ENCODE measurements around the gene NAALADL2.

NAALADL2 gene

DNA sequence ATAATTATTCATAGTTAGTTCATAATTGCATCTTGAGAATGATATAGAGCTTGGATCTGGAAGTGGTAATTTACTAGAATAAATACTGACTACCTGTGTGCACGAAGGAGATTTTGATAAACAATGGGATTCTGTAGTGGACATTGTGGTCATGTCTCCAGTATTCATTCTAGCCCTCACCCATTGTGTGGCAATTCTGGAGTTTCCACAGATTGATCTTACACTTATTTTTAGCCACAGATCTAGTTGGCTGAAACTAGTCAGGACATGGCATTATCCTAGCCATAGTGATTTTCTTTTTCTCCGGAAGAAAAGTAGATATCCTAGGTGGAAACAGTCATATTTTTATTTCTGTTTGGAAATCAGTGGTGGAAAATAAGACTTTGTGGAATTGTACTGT lies 833.1 kb downstream of the NAALADL2 start:
- no peaks in the 10 kb centered on the region for H3K9me3 ChIP-seq (ENCODE audit: control insufficient read depth, low read length)
- H3K4me3 ChIP-seq (ENCODE audit: low read length): no peak overlapping the region
- no peak overlapping the region for H3K9ac ChIP-seq (ENCODE audit: low read length)
- DNase-seq (ENCODE audit: low read depth): no peak
- no peaks in the 10 kb centered on the region for H3K36me3 ChIP-seq (ENCODE audit: control insufficient read depth, insufficient read depth, low read length, severe bottlenecking)
- H3K27me3 ChIP-seq (replicated peaks; ENCODE audit: control insufficient read depth, insufficient read depth, low read length): no peaks in the 10 kb centered on the region
- no peaks in the 10 kb centered on the region for H3K4me1 ChIP-seq (ENCODE audit: control insufficient read depth, insufficient read depth, low read length)

- peak; percentile 67 for DNase-seq (ENCODE audit: low read depth)
- H3K9me3 ChIP-seq (ENCODE audit: control insufficient read depth, low read length): no peaks in the 10 kb centered on the region
- H3K9ac ChIP-seq (ENCODE audit: low read length): no peak overlapping the region
- no peaks in the 10 kb centered on the region for H3K4me1 ChIP-seq (ENCODE audit: control insufficient read depth, insufficient read depth, low read length)
- H3K36me3 ChIP-seq (ENCODE audit: control insufficient read depth, insufficient read depth, low read length, severe bottlenecking): no peaks in the 10 kb centered on the region
- no peaks in the 10 kb centered on the region for H3K27me3 ChIP-seq (replicated peaks; ENCODE audit: control insufficient read depth, insufficient read depth, low read length)
- no peak overlapping the region for H3K4me3 ChIP-seq (ENCODE audit: low read length)
These were observed 836.1 kb downstream of the NAALADL2 start for GRCh38 chr3:175695251-175695650.

GRCh38 chr3:175702956-175703355 lies 843.8 kb downstream of the NAALADL2 start:
- Histone ChIP-seq H3K4me3 (ENCODE audit: low read length) (no peak overlapping the region), H3K36me3 (ENCODE audit: control insufficient read depth, insufficient read depth, low read length, severe bottlenecking) (no peaks in the 10 kb centered on the region), H3K9me3 (ENCODE audit: control insufficient read depth, low read length) (no peaks in the 10 kb centered on the region), H3K9ac (ENCODE audit: low read length) (no peak overlapping the region), H3K4me1 (ENCODE audit: control insufficient read depth, insufficient read depth, low read length) (no peaks in the 10 kb centered on the region), H3K27me3 (replicated peaks; ENCODE audit: control insufficient read depth, insufficient read depth, low read length) (no peaks in the 10 kb centered on the region)
- DNase-seq (ENCODE audit: low read depth): peak; percentile 14

DNA sequence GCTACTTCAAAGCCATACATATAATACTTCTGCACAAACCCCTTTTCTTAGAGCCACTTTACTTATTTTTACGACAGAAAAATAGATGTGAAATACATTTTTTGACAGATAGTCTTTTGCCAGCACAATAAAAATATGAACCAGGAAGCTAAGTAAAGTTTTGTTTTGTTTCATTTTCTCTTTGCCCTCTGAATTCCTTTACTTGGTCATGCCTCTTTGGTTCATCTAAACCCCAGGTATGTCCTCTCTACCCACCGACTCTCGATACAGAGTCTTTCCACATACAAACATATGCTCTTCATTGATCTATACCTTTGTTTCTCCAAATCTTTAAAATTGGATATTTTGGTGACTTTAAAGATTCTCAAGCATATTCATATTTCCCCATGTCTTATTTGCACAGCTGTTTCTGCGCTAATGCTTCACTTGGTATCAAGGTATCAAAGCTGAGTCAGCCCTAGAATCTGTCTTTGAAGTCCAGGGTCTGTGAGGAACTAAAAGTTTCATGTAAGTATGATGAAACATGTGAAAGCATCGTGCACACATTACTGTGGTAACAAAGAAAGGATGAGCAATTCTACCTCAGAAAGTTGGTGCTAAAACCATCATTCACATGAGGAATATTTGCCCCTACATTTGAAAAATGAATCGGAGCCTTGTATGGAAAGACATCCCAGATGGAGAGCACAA lies 845.4 kb downstream of the NAALADL2 start:
- no peak overlapping the region for H3K9ac ChIP-seq (ENCODE audit: low read length)
- no peak overlapping the region for H3K4me3 ChIP-seq (ENCODE audit: low read length)
- no peaks in the 10 kb centered on the region for H3K36me3 ChIP-seq (ENCODE audit: control insufficient read depth, insufficient read depth, low read length, severe bottlenecking)
- no peak for DNase-seq (ENCODE audit: low read depth)
- no peaks in the 10 kb centered on the region for H3K27me3 ChIP-seq (replicated peaks; ENCODE audit: control insufficient read depth, insufficient read depth, low read length)
- H3K4me1 ChIP-seq (ENCODE audit: control insufficient read depth, insufficient read depth, low read length): no peaks in the 10 kb centered on the region
- no peaks in the 10 kb centered on the region for H3K9me3 ChIP-seq (ENCODE audit: control insufficient read depth, low read length)

DNA sequence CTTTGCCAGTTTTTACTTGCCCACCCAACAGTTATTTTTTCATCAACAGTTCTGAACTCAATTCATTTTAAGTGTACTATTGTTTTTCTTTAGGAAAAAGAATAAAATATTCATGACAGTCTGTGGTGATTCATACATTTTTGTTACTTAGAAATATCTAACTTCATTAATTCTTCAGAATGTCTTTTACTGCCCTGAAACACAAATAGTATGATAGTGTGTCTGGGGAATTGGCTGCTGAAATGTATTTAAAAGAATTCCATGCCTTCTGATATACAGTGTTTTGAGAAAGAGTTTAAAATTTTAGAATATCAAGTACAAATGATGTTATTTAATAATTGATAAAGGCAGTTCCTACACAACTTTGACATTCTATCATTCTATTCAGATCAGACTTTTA lies 854.1 kb downstream of the NAALADL2 start:
- no peak overlapping the region for H3K9ac ChIP-seq (ENCODE audit: low read length)
- H3K9me3 ChIP-seq (ENCODE audit: control insufficient read depth, low read length): no peaks in the 10 kb centered on the region
- H3K36me3 ChIP-seq (ENCODE audit: control insufficient read depth, insufficient read depth, low read length, severe bottlenecking): no peaks in the 10 kb centered on the region
- no peak overlapping the region for H3K4me3 ChIP-seq (ENCODE audit: low read length)
- peaks cover 3% of the 10 kb centered on the region for H3K4me1 ChIP-seq (ENCODE audit: control insufficient read depth, insufficient read depth, low read length)
- peak; percentile 49 for DNase-seq (ENCODE audit: low read depth)
- no peaks in the 10 kb centered on the region for H3K27me3 ChIP-seq (replicated peaks; ENCODE audit: control insufficient read depth, insufficient read depth, low read length)

DNA sequence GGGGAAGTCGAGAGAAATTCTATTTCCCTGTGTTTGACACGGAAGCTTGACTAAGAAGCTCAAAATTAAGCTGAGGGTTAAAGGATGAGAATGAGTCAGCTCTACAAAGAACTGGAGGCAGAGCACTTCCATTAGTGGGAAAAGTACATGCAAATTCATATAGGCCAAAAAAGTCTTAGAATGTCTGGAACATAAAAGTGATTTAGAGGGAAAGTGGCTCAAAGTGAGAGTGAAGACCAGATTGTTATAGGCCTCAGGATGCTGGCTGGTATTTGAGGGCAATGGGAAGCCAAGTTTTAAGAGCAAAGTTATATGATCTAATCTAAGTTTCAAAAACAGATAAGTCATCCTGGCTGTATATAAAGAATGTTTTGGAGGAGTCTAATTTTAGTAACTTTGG lies 857.3 kb downstream of the NAALADL2 start:
- no peaks in the 10 kb centered on the region for H3K36me3 ChIP-seq (ENCODE audit: control insufficient read depth, insufficient read depth, low read length, severe bottlenecking)
- no peaks in the 10 kb centered on the region for H3K9me3 ChIP-seq (ENCODE audit: control insufficient read depth, low read length)
- peak; percentile 7 for DNase-seq (ENCODE audit: low read depth)
- no peaks in the 10 kb centered on the region for H3K27me3 ChIP-seq (replicated peaks; ENCODE audit: control insufficient read depth, insufficient read depth, low read length)
- no peak overlapping the region for H3K4me3 ChIP-seq (ENCODE audit: low read length)
- no peak overlapping the region for H3K9ac ChIP-seq (ENCODE audit: low read length)
- H3K4me1 ChIP-seq (ENCODE audit: control insufficient read depth, insufficient read depth, low read length): peaks cover 3% of the 10 kb centered on the region

DNA sequence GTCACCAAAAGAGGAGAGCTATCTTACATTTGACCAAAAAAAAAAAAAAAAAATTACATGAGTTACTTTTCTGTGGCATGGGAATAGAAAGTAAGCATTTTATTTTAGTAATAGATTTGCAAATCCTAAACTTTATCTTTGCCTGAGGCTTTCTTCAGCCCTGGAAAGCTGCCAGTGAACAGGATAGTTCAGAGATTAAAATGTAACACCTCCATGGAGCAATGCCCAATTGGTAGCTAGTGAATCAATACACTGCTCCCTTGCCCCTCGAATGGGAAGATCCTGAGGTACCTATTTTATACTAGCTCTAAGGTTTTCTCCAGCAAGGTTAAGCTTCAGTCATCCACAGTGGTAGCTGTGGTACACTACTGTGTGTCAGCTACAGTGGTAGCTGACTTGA lies 867.1 kb downstream of the NAALADL2 start:
- Histone ChIP-seq H3K4me3 (ENCODE audit: low read length) (no peak overlapping the region), H3K27me3 (replicated peaks; ENCODE audit: control insufficient read depth, insufficient read depth, low read length) (no peaks in the 10 kb centered on the region), H3K36me3 (ENCODE audit: control insufficient read depth, insufficient read depth, low read length, severe bottlenecking) (no peaks in the 10 kb centered on the region), H3K9ac (ENCODE audit: low read length) (no peak overlapping the region), H3K4me1 (ENCODE audit: control insufficient read depth, insufficient read depth, low read length) (no peaks in the 10 kb centered on the region), H3K9me3 (ENCODE audit: control insufficient read depth, low read length) (no peaks in the 10 kb centered on the region)
- no peak for DNase-seq (ENCODE audit: low read depth)

GRCh38 chr3:175728566-175728965 lies 869.4 kb downstream of the NAALADL2 start:
- H3K9me3 ChIP-seq (ENCODE audit: control insufficient read depth, low read length): no peaks in the 10 kb centered on the region
- H3K27me3 ChIP-seq (replicated peaks; ENCODE audit: control insufficient read depth, insufficient read depth, low read length): no peaks in the 10 kb centered on the region
- no peaks in the 10 kb centered on the region for H3K36me3 ChIP-seq (ENCODE audit: control insufficient read depth, insufficient read depth, low read length, severe bottlenecking)
- H3K4me3 ChIP-seq (ENCODE audit: low read length): no peak overlapping the region
- no peak for DNase-seq (ENCODE audit: low read depth)
- no peak overlapping the region for H3K9ac ChIP-seq (ENCODE audit: low read length)
- no peaks in the 10 kb centered on the region for H3K4me1 ChIP-seq (ENCODE audit: control insufficient read depth, insufficient read depth, low read length)

DNA sequence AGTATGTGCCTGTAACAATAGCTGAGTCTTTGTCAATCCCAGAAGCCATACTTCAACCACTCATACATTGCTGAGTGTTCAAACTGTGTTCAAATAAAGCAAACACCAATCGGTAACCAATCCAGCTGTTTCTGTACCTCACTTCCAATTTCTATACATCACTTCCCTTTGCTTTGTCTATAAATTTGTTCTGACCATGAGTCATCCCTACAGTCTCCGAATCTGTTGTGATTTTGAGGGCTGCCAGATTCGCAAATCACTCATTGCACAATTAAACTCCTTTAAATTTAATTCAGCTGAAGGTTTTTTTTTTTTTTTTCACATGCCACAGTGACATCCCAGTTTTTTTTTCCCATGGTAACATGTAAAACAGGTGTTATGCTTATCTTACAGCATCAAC lies 870.3 kb downstream of the NAALADL2 start:
- Histone ChIP-seq H3K9ac (ENCODE audit: low read length) (no peak overlapping the region), H3K27me3 (replicated peaks; ENCODE audit: control insufficient read depth, insufficient read depth, low read length) (no peaks in the 10 kb centered on the region), H3K4me3 (ENCODE audit: low read length) (no peak overlapping the region), H3K4me1 (ENCODE audit: control insufficient read depth, insufficient read depth, low read length) (no peaks in the 10 kb centered on the region), H3K36me3 (ENCODE audit: control insufficient read depth, insufficient read depth, low read length, severe bottlenecking) (no peaks in the 10 kb centered on the region), H3K9me3 (ENCODE audit: control insufficient read depth, low read length) (no peaks in the 10 kb centered on the region)
- DNase-seq (ENCODE audit: low read depth): no peak

GRCh38 chr3:175731543-175731942 lies 872.4 kb downstream of the NAALADL2 start:
- Histone ChIP-seq H3K27me3 (replicated peaks; ENCODE audit: control insufficient read depth, insufficient read depth, low read length) (no peaks in the 10 kb centered on the region), H3K4me1 (ENCODE audit: control insufficient read depth, insufficient read depth, low read length) (no peaks in the 10 kb centered on the region), H3K9ac (ENCODE audit: low read length) (no peak overlapping the region), H3K4me3 (ENCODE audit: low read length) (no peak overlapping the region), H3K9me3 (ENCODE audit: control insufficient read depth, low read length) (no peaks in the 10 kb centered on the region), H3K36me3 (ENCODE audit: control insufficient read depth, insufficient read depth, low read length, severe bottlenecking) (no peaks in the 10 kb centered on the region)
- DNase-seq (ENCODE audit: low read depth): no peak

- no peak for DNase-seq (ENCODE audit: low read depth)
- Histone ChIP-seq H3K36me3 (ENCODE audit: control insufficient read depth, insufficient read depth, low read length, severe bottlenecking) (no peaks in the 10 kb centered on the region), H3K9me3 (ENCODE audit: control insufficient read depth, low read length) (no peaks in the 10 kb centered on the region), H3K27me3 (replicated peaks; ENCODE audit: control insufficient read depth, insufficient read depth, low read length) (no peaks in the 10 kb centered on the region), H3K9ac (ENCODE audit: low read length) (no peak overlapping the region), H3K4me3 (ENCODE audit: low read length) (no peak overlapping the region), H3K4me1 (ENCODE audit: control insufficient read depth, insufficient read depth, low read length) (no peaks in the 10 kb centered on the region)
These were observed 872.9 kb downstream of the NAALADL2 start for GRCh38 chr3:175732017-175732416.

DNA sequence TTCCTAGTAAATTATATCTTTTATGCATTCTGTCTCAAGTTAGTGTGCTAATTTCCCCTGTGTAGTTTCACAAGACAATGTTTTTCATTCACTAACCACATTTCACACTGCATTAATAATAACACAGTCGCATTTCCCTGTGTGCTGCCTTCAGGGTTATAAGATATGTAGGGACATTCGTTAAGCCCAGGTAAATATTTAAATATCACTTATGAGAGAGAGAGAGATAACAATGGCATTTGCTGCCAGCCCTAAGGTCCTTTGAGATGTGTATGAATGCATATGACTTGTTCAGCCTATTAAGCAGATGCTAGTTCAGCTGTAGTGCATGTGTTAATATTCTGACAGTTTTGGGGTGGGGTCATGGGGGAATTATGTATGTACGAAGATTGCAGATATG lies 876.7 kb downstream of the NAALADL2 start:
- no peaks in the 10 kb centered on the region for H3K36me3 ChIP-seq (ENCODE audit: control insufficient read depth, insufficient read depth, low read length, severe bottlenecking)
- H3K9ac ChIP-seq (ENCODE audit: low read length): no peak overlapping the region
- no peak for DNase-seq (ENCODE audit: low read depth)
- no peak overlapping the region for H3K4me3 ChIP-seq (ENCODE audit: low read length)
- no peaks in the 10 kb centered on the region for H3K27me3 ChIP-seq (replicated peaks; ENCODE audit: control insufficient read depth, insufficient read depth, low read length)
- H3K9me3 ChIP-seq (ENCODE audit: control insufficient read depth, low read length): no peaks in the 10 kb centered on the region
- H3K4me1 ChIP-seq (ENCODE audit: control insufficient read depth, insufficient read depth, low read length): no peaks in the 10 kb centered on the region

All from adipocyte (in vitro differentiated cells).